HL-60 (cell line): ENCODE measurements around the gene ANTXR1.
"Not testable (repeated sequence)": the region's sequence is repeated elsewhere in the genome, so short reads cannot be mapped to it uniquely, and the experiment has no call there.

Experiments
- DNase-seq, 2 experiments: peaks; one replicate each; pipeline ENCODE4 v3.0.0-alpha.2; 2010 to 2020; ENCODE audit warnings: low read depth in 1 of 2, low spot score in 1 of 2
- H3K27ac ChIP-seq: fragments of 250-450 bp; sonication (Bioruptor Pico); replicated peaks from 2 replicates; pipeline ENCODE4 v1.5.1; 2020; ENCODE audit warnings: mild to moderate bottlenecking, moderate library complexity
- H3K27me3 ChIP-seq: fragments of 250-450 bp; sonication (Bioruptor Pico); 2 replicates; pipeline ENCODE4 v1.5.1; 2021; ENCODE audit warnings: mild to moderate bottlenecking, moderate library complexity; ENCODE audit not compliant: insufficient read depth, poor library complexity, severe bottlenecking
- H3K4me3 ChIP-seq: replicated peaks from 2 replicates; pipeline ENCODE4 v1.5.1; 2011; ENCODE audit warnings: mild to moderate bottlenecking, control low read depth, low read length; ENCODE audit not compliant: insufficient read depth
- CTCF ChIP-seq: IDR thresholded peaks from one replicate; pipeline ENCODE4 v1.5.1; 2011; ENCODE audit warnings: low read length, control low read depth, inconsistent platforms; ENCODE audit not compliant: insufficient read depth
- GABPA ChIP-seq: IDR thresholded peaks from 2 replicates; pipeline ENCODE4 v1.6.1; 2012; ENCODE audit warnings: low read depth
- POLR2AphosphoS5 ChIP-seq: IDR thresholded peaks from 2 replicates; pipeline ENCODE4 v1.6.1; 2012; ENCODE audit warnings: low read depth
- REST ChIP-seq: IDR thresholded peaks from 2 replicates; pipeline ENCODE4 v1.6.1; 2012; ENCODE audit warnings: low read depth; ENCODE audit not compliant: insufficient replicate concordance
- SPI1 ChIP-seq: IDR thresholded peaks from 2 replicates; pipeline ENCODE4 v1.6.1; 2012; ENCODE audit warnings: low read depth, mild to moderate bottlenecking, borderline replicate concordance

ANTXR1 gene

DNA sequence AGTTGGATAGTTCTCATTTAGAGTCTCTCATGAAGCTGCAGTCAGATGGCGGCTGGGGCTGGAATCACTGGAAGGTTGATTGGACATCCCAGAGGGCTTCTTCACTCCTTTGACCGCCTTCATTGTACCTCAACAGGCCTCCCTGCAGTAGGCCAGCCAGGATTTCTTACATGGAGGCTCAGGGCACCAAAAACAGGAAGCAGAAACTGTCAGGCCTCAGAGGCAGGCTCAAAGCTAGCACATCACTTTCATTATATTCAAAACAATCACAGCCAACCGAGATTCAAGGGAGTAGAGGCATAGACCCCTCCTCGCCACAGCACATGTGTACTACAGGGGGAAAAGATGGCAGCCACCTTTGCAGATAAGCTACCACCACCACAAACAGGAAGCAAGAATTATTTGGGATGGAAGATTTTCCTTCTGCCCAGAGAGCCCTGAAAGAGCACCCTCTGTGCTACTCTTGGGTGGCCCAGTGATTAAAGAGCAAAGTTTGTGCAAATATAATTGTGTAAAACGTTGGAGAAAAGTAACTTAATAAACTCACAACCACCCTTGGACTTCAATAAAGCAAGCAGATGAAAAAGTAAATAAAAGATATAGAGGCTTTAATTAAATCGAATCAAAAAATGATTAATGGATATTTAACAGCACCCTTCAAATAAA, 218.8 kb downstream of the ANTXR1 start:
- peak in 1 of 2 experiments; percentile 27 for DNase-seq
- Histone ChIP-seq H3K27ac (no peak overlapping the region), H3K27me3 (no peaks in the 10 kb centered on the region), H3K4me3 (no peak overlapping the region)
- TF ChIP-seq GABPA (no peak), POLR2AphosphoS5 (no peak), SPI1 (no peak; the same call in 1 of the 2 replicates), REST (no peak), CTCF (no peak)

DNA sequence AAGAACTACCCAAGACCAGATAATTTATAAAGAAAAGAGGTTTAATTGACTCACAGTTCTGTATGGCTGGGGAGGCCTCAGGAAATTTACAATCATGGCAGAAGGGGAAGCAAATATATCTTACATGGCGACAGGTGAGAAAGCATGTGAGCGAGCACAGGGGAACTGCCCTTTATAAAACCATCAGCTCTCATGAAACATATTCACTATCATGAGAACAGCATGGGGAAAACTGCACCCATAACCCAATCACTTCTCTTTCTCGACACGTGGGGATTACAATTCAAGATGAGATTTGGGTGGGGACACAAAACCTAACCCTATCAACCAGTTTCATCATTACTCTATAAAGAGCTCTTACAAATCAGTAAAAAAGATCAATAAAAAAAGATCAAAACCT, 222.9 kb downstream of the ANTXR1 start:
- H3K27ac ChIP-seq, H3K4me3 ChIP-seq: not testable (repeated sequence)

GRCh38 chr2:69237070-69237670, 224.2 kb downstream of the ANTXR1 start:
- Histone ChIP-seq H3K27ac (no peak overlapping the region), H3K27me3 (no peaks in the 10 kb centered on the region), H3K4me3 (no peak overlapping the region)
- TF ChIP-seq REST = no peak
- TF ChIP-seq SPI1 = no peak
- no peak for TF ChIP-seq GABPA
- no peak for TF ChIP-seq CTCF
- TF ChIP-seq POLR2AphosphoS5 = no peak
- no peak for DNase-seq

More for the DNA sequence above, 222.9 kb downstream of the ANTXR1 start:
- H3K27me3 ChIP-seq, DNase-seq: not testable (repeated sequence)

GRCh38 chr2:69238449-69239031, 225.6 kb downstream of the ANTXR1 start:
- no peak for DNase-seq
- Histone ChIP-seq H3K27me3 (no peaks in the 10 kb centered on the region), H3K27ac (no peak overlapping the region), H3K4me3 (no peak overlapping the region)
- no peak for TF ChIP-seq REST
- TF ChIP-seq CTCF = no peak
- no peak for TF ChIP-seq GABPA
- no peak for TF ChIP-seq SPI1
- TF ChIP-seq POLR2AphosphoS5 = no peak
